ENCODE results near the gene FOSL2. TPM values are rescaled to one million over a fixed set of nuclear protein-coding genes. Genes with fewer than 3 reads are reported as not detected.

The FOSL2 gene
- total RNA-seq, 1 donor from 2014 or later: 74.9 TPM

DNA sequence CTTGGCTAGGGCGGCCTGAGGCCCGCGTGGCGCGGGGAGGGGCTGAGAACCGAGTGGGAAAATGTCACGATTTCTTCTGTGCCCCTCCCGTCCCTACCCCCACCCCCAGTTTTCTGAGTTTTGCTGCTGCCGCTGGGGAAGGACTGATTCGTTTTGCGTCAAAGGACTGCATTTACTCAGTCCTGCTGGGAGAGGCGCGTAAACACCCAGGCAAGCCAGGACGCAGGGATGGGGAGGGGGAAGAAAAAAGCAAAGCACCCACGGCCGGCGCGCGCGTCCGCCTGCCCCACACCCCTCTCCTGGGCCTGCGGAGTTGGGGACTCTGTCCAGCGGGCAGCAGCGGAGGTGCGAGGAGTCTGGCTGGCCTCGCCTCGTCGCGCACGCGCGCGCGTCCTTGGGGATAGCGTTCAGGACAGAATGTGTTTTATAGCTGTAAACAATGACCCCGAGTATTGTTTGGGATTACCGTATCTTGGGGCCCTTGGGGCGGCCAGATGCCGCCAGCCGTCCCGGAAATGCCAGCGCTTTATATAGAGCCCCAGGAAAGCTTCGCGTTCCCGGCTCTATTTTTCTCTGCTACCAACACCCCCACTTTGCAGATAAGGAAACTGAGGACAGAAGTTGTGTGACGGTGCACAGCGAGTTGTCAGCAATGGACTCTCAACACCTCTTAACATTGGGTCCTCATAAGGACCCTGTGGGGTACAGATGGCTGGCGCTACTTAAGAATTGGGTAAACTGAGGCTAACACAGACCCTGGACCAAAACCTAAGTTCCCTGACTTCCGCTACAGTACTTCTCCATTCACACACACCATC lies 1.7 kb upstream of the FOSL2 start:
- no peak for TF ChIP-seq CTCF (IDR thresholded peaks at IDR 0.05)
- peak; percentile 26 to 34 for ATAC-seq
- peaks cover 8% of the 10 kb centered on the region for H3K4me1 ChIP-seq
- peak overlapping the region; percentile 100 for H3K27ac ChIP-seq
- no peaks in the 10 kb centered on the region for H3K36me3 ChIP-seq
- H3K4me3 ChIP-seq: peak overlapping the region; percentile 95
- intact Hi-C loops (cut with DNase I): no loop called here
- no peaks in the 10 kb centered on the region for H3K27me3 ChIP-seq (ENCODE audit: low read depth)
- DNase-seq: peak; percentile 85
- H3K9me3 ChIP-seq: no peaks in the 10 kb centered on the region

- ATAC-seq (peak; percentile 59 to 61), DNase-seq (peak; percentile 95)
- Histone ChIP-seq H3K27ac (peak overlapping the region; percentile 100), H3K27me3 (ENCODE audit: low read depth) (no peaks in the 10 kb centered on the region), H3K4me3 (peak overlapping the region; percentile 95), H3K36me3 (no peaks in the 10 kb centered on the region), H3K9me3 (no peaks in the 10 kb centered on the region), H3K4me1 (peaks cover 8% of the 10 kb centered on the region)
- TF ChIP-seq CTCF (IDR thresholded peaks at IDR 0.05): no peak
- intact Hi-C loops (cut with DNase I): no loop called here
Measured at GRCh38 chr2:28391564-28392296, 928 bp upstream of the FOSL2 start.

DNA sequence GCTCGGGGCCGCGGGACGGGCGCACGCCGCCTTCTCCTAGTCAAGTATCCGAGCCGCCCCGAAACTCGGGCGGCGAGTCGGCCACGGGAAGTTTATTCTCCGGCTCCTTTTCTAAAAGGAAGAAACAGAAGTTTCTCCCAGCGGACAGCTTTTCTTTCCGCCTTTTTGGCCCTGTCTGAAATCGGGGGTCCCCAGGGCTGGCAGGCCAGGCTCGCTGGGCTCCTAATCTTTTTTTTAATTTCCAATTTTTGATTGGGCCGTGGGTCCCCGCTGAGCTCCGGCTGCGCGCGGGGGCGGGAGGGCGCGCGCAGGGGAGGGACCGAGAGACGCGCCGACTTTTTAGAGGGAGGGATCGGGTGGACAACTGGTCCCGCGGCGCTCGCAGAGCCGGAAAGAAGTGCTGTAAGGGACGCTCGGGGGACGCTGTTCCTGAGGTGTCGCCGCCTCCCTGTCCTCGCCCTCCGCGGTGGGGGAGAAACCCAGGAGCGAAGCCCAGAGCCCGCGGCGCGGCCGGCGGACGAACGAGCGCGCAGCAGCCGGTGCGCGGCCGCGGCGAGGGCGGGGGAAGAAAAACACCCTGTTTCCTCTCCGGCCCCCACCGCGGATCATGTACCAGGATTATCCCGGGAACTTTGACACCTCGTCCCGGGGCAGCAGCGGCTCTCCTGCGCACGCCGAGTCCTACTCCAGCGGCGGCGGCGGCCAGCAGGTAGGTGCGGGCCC lies 617 bp downstream of the FOSL2 start:
- DNase-seq: peak; percentile 82
- Histone ChIP-seq H3K36me3 (peaks cover 9% of the 10 kb centered on the region), H3K4me1 (peaks cover 23% of the 10 kb centered on the region), H3K4me3 (peak overlapping the region; percentile 95), H3K27me3 (ENCODE audit: low read depth) (no peaks in the 10 kb centered on the region), H3K27ac (peak overlapping the region; percentile 100), H3K9me3 (no peaks in the 10 kb centered on the region)
- peak; percentile 31 to 43 for ATAC-seq
- TF ChIP-seq CTCF (IDR thresholded peaks at IDR 0.05): no peak
- intact Hi-C loops (cut with DNase I): no loop called here

DNA sequence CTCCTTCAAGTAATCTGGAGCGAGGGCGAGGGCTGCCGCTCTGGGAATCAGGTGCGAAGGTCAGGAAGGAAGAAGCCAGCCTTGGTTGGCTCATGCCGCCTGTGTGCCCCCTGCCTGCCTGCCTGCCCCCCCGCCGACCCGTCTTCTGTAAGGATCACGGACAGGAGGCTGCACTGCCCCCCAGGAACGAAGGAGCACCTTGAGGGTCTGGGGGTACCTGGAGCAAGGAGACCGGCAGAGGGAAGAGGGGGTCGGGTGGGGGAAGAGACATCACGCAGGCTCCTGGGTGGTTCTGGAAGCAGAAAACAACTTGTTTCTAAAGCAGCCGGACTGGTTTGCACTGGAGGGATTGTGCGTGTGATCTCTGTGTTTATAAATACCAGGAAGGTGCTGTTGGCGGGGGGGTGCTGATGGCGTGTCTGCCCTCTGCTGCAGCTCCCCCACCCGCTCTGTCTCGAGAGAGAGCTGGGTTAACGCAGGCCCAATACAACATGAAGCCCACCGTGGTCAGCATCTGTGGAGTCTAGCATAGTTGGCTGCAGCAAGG lies 1.7 kb downstream of the FOSL2 start:
- peak overlapping the region; percentile 95 for H3K4me3 ChIP-seq
- no peak for TF ChIP-seq CTCF (IDR thresholded peaks at IDR 0.05)
- peak overlapping the region; percentile 100 for H3K27ac ChIP-seq
- H3K9me3 ChIP-seq: no peaks in the 10 kb centered on the region
- intact Hi-C loops (cut with DNase I): no loop called here
- H3K36me3 ChIP-seq: peaks cover 19% of the 10 kb centered on the region
- ATAC-seq (no peak), DNase-seq (peak; percentile 75)
- H3K4me1 ChIP-seq: peaks cover 33% of the 10 kb centered on the region
- H3K27me3 ChIP-seq (ENCODE audit: low read depth): no peaks in the 10 kb centered on the region

DNA sequence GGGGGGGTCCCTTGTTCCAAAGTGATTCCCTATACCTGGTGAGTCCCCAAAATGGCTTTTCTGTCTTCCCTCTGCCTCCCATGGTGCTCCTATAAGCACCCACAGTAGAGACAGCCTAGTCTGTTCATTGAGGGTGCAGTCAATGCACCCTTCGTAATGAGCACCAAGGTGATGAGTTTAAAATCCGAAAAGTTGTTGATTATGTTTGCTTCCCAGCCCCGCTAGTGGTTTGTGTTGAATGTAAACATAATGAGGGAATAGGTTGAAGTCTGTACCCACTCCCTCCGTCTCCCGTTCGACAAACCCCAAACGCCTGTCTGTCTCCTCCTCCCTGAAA lies 2.3 kb downstream of the FOSL2 start:
- H3K27ac ChIP-seq: peak overlapping the region; percentile 100
- H3K36me3 ChIP-seq: peaks cover 23% of the 10 kb centered on the region
- H3K4me1 ChIP-seq: peaks cover 33% of the 10 kb centered on the region
- intact Hi-C loops (cut with DNase I): no loop called here
- peak overlapping the region; percentile 95 for H3K4me3 ChIP-seq
- no peak for DNase-seq
- no peaks in the 10 kb centered on the region for H3K27me3 ChIP-seq (ENCODE audit: low read depth)
- no peak for ATAC-seq
- no peaks in the 10 kb centered on the region for H3K9me3 ChIP-seq
- TF ChIP-seq CTCF (IDR thresholded peaks at IDR 0.05): no peak

Data from lower lobe of right lung (tissue), 2 donors.